ENCODE results near the gene USP28.
"Not testable (repeated sequence)": the region's sequence is repeated elsewhere in the genome, so short reads cannot be mapped to it uniquely, and the experiment has no call there.

Gene USP28

GRCh38 chr11:113875234-113876073, at the start of gene USP28:
TSS of gene USP28 (minus strand) at chr11:113875572. CDS start at chr11:113875501, 71 bp downstream.
- DNase-seq = peak; percentile 52 to 68 (median 64)

- DNase-seq = no peak
Observed at GRCh38 chr11:113923572-113923971, 48.2 kb upstream of the USP28 start.

- DNase-seq = not testable (repeated sequence)
Observed at GRCh38 chr11:113911491-113911890, 36.1 kb upstream of the USP28 start.

GRCh38 chr11:113908098-113908497, 32.7 kb upstream of the USP28 start:
- no peak for DNase-seq

- no peak for DNase-seq
Observed at GRCh38 chr11:113907681-113908080, 32.3 kb upstream of the USP28 start.

GRCh38 chr11:113907152-113907551, 31.8 kb upstream of the USP28 start:
- DNase-seq = no peak

- no peak for DNase-seq
Observed at GRCh38 chr11:113906516-113906915, 31.1 kb upstream of the USP28 start.

- DNase-seq = no peak
Observed at GRCh38 chr11:113906038-113906437, 30.7 kb upstream of the USP28 start.

- DNase-seq = no peak
Observed at GRCh38 chr11:113904379-113905101, 29.2 kb upstream of the USP28 start, which contains the start of gene HTR3B. TSS of gene HTR3B (plus strand) at chr11:113904796. CDS start at chr11:113904934, 138 bp downstream.

GRCh38 chr11:113901141-113901540, 25.8 kb upstream of the USP28 start:
- no peak for DNase-seq

GRCh38 chr11:113896156-113896879, 20.9 kb upstream of the USP28 start:
- peak in 2 of 4 experiments; percentile 4 to 9 for DNase-seq

GRCh38 chr11:113895367-113896155, 20.2 kb upstream of the USP28 start:
- no peak for DNase-seq

- DNase-seq = no peak
Observed at GRCh38 chr11:113894421-113894996, 19.1 kb upstream of the USP28 start.

- no peak for DNase-seq
Observed at GRCh38 chr11:113888848-113889247, 13.5 kb upstream of the USP28 start.

GRCh38 chr11:113885897-113886296, 10.5 kb upstream of the USP28 start:
- DNase-seq = no peak

GRCh38 chr11:113884361-113884836, 9.0 kb upstream of the USP28 start:
- no peak for DNase-seq

GRCh38 chr11:113881856-113882255, 6.5 kb upstream of the USP28 start:
- no peak for DNase-seq

GRCh38 chr11:113880971-113881370, 5.6 kb upstream of the USP28 start:
- DNase-seq = no peak

GRCh38 chr11:113879446-113879845, 4.1 kb upstream of the USP28 start:
- not testable (repeated sequence) for DNase-seq

- no peak for DNase-seq
Observed at GRCh38 chr11:113877670-113878055, 2.3 kb upstream of the USP28 start.

GRCh38 chr11:113876798-113877669, 1.7 kb upstream of the USP28 start:
- no peak for DNase-seq
